GM18873 (cell line): ENCODE data around the gene ZNF670.

Experiments used
- ATAC-seq: cut with Tn5 transposase; IDR thresholded peaks from one replicate; pipeline ENCODE4 v1.9.1; 2021; ENCODE audit warnings: mild to moderate bottlenecking, moderate library complexity, moderate number of reproducible peaks; ENCODE audit not compliant: unreplicated experiment, low FRiP score

ZNF670 gene

GRCh38 chr1:247104965-247105364 is 26.4 kb upstream of the ZNF670 start:
- no peak for ATAC-seq

- peak; percentile 100 for ATAC-seq
Measured at GRCh38 chr1:247103859-247104591, 25.4 kb upstream of the ZNF670 start, which contains the start of gene ZNF669. Gene ZNF669, minus strand, starts transcription at chr1:247104356. Its CDS starts 157 bp downstream, at chr1:247104199.

- no peak for ATAC-seq
Measured at GRCh38 chr1:247102381-247102780, 23.8 kb upstream of the ZNF670 start.

GRCh38 chr1:247100676-247101279 is 22.2 kb upstream of the ZNF670 start:
- ATAC-seq, result no peak

GRCh38 chr1:247096958-247097357 is 18.3 kb upstream of the ZNF670 start:
- no peak for ATAC-seq

- no peak for ATAC-seq
Measured at GRCh38 chr1:247096544-247096943, 17.9 kb upstream of the ZNF670 start.

- no peak for ATAC-seq
Measured at GRCh38 chr1:247096112-247096511, 17.5 kb upstream of the ZNF670 start.

GRCh38 chr1:247090455-247090854 is 11.8 kb upstream of the ZNF670 start:
- ATAC-seq, result no peak

- no peak for ATAC-seq
Measured at GRCh38 chr1:247089616-247090375, 11.2 kb upstream of the ZNF670 start.

- ATAC-seq, result no peak
Measured at GRCh38 chr1:247088967-247089366, 10.4 kb upstream of the ZNF670 start.

- no peak for ATAC-seq
Measured at GRCh38 chr1:247087256-247087655, 8.6 kb upstream of the ZNF670 start.

- no peak for ATAC-seq
Measured at GRCh38 chr1:247085310-247085709, 6.7 kb upstream of the ZNF670 start.

GRCh38 chr1:247084771-247085170 is 6.2 kb upstream of the ZNF670 start:
- ATAC-seq, result no peak

GRCh38 chr1:247079141-247079874 is 697 bp upstream of the ZNF670 start:
- no peak for ATAC-seq

- ATAC-seq, result no peak
Measured at GRCh38 chr1:247077876-247078257, 744 bp downstream of the ZNF670 start.

GRCh38 chr1:247077213-247077612 is 1.4 kb downstream of the ZNF670 start:
- ATAC-seq, result no peak

- no peak for ATAC-seq
Measured at GRCh38 chr1:247070645-247071044, 8.0 kb downstream of the ZNF670 start.

GRCh38 chr1:247064304-247064703 is 14.3 kb downstream of the ZNF670 start:
- ATAC-seq, result no peak

GRCh38 chr1:247060771-247061170 is 17.8 kb downstream of the ZNF670 start:
- ATAC-seq, result no peak

- ATAC-seq, result no peak
Measured at GRCh38 chr1:247056071-247056470, 22.5 kb downstream of the ZNF670 start.

- ATAC-seq, result no peak
Measured at GRCh38 chr1:247054992-247055415, 23.6 kb downstream of the ZNF670 start.
